Activated CD8-positive, alpha-beta T cell treated with anti-CD3 and anti-CD28 coated beads, Interleukin-2, amount 10 ng/mL, durations not matched to agents 7 days and 5 days (primary cell): ENCODE measurements around the gene PAGR1. TPM values are rescaled to one million over a fixed set of nuclear protein-coding genes. Genes with fewer than 3 reads are reported as not detected.

ENCODE experiments used
- ATAC-seq: fragments of 150-1000 bp; cut with Tn5 transposase; one replicate; pipeline ENCODE4 v1.10.0; 2021; ENCODE audit warnings: moderate library complexity
- CTCF ChIA-PET: fragments of 350-600 bp; sonication (Branson Sonifier 250); formaldehyde crosslinking; loops from one replicate; lab custom pipeline; 2021; ENCODE audit warnings: antibody characterized with exemption; lab: Charles Lee
- POLR2A ChIA-PET: fragments of 350-600 bp; sonication (Branson Sonifier 250); formaldehyde crosslinking; loops from one replicate; lab custom pipeline; 2021; ENCODE audit warnings: antibody characterized with exemption; lab: Charles Lee
- DNase-seq: peaks from one replicate; pipeline ENCODE4 v3.0.0-alpha.2; 2020
- H3K27ac Mint-ChIP-seq: one replicate; pipeline ENCODE4 v1.8.0; 2021; ENCODE audit warnings: mild to moderate bottlenecking, mixed read lengths
- H3K27me3 Mint-ChIP-seq: one replicate; pipeline ENCODE4 v1.8.0; 2021; ENCODE audit warnings: low read depth, mixed read lengths
- H3K36me3 Mint-ChIP-seq: one replicate; pipeline ENCODE4 v1.8.0; 2021; ENCODE audit warnings: low read depth, mixed read lengths
- H3K4me1 Mint-ChIP-seq: one replicate; pipeline ENCODE4 v1.8.0; 2021; ENCODE audit warnings: low read depth, mixed read lengths
- H3K4me3 Mint-ChIP-seq: one replicate; pipeline ENCODE4 v1.8.0; 2021; ENCODE audit warnings: mild to moderate bottlenecking, mixed read lengths
- H3K9me3 Mint-ChIP-seq: one replicate; pipeline ENCODE4 v1.8.0; 2022; ENCODE audit warnings: mixed read lengths; ENCODE audit not compliant: insufficient read depth
- total RNA-seq, 2 experiments: library from RNA; stranded (reverse); gene quantifications; one replicate each; pipeline ENCODE4 v1.2.3, GENCODE V29; 2021

The PAGR1 gene
- total RNA-seq, 2 experiments from 2014 or later: 39.1 TPM

DNA sequence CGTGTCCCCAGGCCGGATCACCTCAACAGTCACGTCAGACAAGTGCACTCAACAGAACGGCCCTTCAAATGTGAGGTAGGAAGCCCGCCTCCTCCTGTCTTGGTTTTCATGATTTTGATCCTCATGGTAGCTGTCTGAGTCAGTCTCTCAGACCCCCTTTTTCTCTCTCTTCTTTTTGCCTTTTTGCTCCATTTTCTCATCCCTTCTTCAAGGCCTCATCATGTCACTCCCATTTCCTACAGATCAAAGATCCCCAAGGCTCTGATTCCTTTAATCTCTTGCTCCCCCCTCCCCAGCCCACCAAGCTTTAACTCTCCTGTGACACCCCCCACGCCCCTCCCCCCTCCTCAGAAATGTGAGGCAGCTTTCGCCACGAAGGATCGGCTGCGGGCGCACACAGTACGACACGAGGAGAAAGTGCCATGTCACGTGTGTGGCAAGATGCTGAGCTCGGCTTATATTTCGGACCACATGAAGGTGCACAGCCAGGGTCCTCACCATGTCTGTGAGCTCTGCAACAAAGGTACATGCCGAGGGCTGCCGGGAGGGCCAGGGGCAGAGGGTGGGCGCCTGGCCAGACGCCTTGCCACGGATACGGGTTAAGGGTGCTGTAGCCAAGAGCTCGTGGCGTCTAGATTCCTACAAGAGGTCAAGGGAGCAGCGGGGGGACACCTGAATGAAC, 7.6 kb upstream of the PAGR1 start:
- peak; percentile 12 for ATAC-seq
- Mint-ChIP-seq H3K4me1 (peaks cover 62% of the 10 kb centered on the region), H3K9me3 (no peaks in the 10 kb centered on the region), H3K36me3 (peaks cover 55% of the 10 kb centered on the region), H3K4me3 (peak overlapping the region; percentile 96), H3K27me3 (peaks cover 8% of the 10 kb centered on the region), H3K27ac (peak overlapping the region; percentile 98)
- ChIA-PET CTCF (interaction anchor here (0.8 to 4.4 kb wide), 17 partner anchors 8 to 223 kb away, joined by 3 to 70 read pairs (median 5); partner anchors contain the start of genes KIF22, MVP, PAGR1 and TAOK2), POLR2A (interaction anchor here (0.9 to 4.8 kb wide), 13 partner anchors 8 to 208 kb away, joined by 3 to 57 read pairs (median 9); partner anchors contain the start of genes CDIPT, KIF22, MVP and PAGR1)
- DNase-seq: peak; percentile 60

DNA sequence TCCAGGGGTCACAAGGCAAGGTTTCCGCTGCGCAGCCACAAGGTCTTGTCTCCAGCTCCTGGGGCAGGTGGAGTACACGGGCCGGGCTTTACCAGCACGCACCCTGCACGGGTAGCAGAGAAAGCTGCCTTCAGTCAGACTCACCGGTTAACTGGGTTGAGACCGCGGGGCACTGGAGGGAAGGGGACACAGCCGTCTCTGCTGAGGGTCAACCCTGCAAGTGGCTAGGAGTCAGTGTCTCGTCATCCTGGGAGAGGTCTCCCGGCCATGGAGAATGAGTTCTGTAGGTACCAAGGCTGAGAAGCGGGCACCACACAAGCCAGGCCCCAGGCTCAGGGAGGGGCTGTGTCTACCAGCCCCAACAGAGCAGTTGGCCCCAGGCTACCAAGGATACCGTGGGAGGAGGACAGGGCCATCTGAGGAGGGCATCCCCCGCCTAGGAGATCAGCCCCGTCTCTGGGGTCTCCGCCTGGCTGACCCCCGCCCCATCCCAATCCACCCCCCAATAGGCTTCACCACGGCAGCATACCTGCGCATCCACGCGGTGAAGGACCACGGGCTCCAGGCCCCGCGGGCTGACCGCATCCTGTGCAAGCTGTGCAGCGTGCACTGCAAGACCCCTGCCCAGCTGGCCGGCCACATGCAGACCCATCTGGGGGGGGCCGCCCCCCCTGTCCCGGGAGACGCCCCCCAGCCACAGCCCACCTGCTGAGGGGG, 6.8 kb upstream of the PAGR1 start:
- Mint-ChIP-seq H3K27ac (peak overlapping the region; percentile 98), H3K9me3 (no peaks in the 10 kb centered on the region), H3K4me3 (peak overlapping the region; percentile 96), H3K27me3 (peaks cover 8% of the 10 kb centered on the region), H3K36me3 (peaks cover 47% of the 10 kb centered on the region), H3K4me1 (peaks cover 58% of the 10 kb centered on the region)
- no peak for ATAC-seq
- ChIA-PET POLR2A (interaction anchor here (0.6 to 4.8 kb wide), 8 partner anchors 7 to 114 kb away, joined by 3 to 57 read pairs (median 12); partner anchors contain the start of genes KIF22, MVP and PAGR1), CTCF (interaction anchor here (0.8 to 4.4 kb wide), 9 partner anchors 8 to 222 kb away, joined by 3 to 70 read pairs (median 16); partner anchors contain the start of genes MVP, PAGR1 and TLCD3B)
- DNase-seq: no peak

GRCh38 chr16:29809850-29810698, 5.9 kb upstream of the PAGR1 start:
- peak; percentile 73 for DNase-seq
- Mint-ChIP-seq H3K9me3 (no peaks in the 10 kb centered on the region), H3K27me3 (peaks cover 8% of the 10 kb centered on the region), H3K4me1 (peaks cover 62% of the 10 kb centered on the region), H3K4me3 (peak overlapping the region; percentile 90), H3K36me3 (peaks cover 41% of the 10 kb centered on the region), H3K27ac (peak overlapping the region; percentile 77)
- ChIA-PET POLR2A (interaction anchor here (0.6 to 4.8 kb wide), 5 partner anchors 11 to 673 kb away, joined by 3 to 57 read pairs (median 3); partner anchors contain the start of genes KIF22 and MVP), CTCF (interaction anchor here (0.6 to 4.4 kb wide), 5 partner anchors 23 to 245 kb away, joined by 3 to 18 read pairs (median 3); no protein-coding TSS in a partner anchor)
- ATAC-seq: no peak

DNA sequence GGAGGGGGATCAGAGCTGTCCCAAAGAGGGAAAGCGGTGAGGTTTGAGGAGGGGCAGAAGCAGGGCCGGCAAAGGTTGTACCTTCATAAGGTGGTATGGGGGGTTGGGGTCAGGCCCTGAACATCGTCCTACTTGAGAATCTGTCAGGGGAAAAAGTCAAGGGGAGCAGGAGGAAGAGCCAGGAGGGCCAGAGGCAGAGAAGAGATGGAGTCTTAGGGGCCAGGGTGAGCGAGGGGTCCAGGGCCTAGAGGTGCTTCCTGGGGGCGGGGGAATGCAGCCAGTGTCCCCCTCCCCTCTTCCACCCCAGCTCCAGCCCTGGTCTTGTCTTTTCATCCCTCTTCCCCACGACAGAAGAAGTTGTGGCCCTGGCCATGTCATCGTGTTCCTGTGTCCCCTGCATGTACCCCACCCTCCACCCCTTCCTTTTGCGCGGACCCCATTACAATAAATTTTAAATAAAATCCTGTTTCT, 5.2 kb upstream of the PAGR1 start:
- no peaks in the 10 kb centered on the region for H3K9me3 Mint-ChIP-seq
- H3K27ac Mint-ChIP-seq: peak overlapping the region; percentile 77
- peaks cover 8% of the 10 kb centered on the region for H3K27me3 Mint-ChIP-seq
- ChIA-PET POLR2A (interaction anchor here (1.2 to 2.0 kb wide), 2 partner anchors 16 to 20 kb away, joined by 4 to 5 read pairs; partner anchors contain the start of gene KIF22), CTCF (interaction anchor here (1.0 to 3.9 kb wide), 2 partner anchors 22 to 110 kb away, joined by 3 to 12 read pairs; no protein-coding TSS in a partner anchor)
- H3K36me3 Mint-ChIP-seq: peaks cover 38% of the 10 kb centered on the region
- peak overlapping the region; percentile 90 for H3K4me3 Mint-ChIP-seq
- peaks cover 64% of the 10 kb centered on the region for H3K4me1 Mint-ChIP-seq
- ATAC-seq (no peak), DNase-seq (no peak)

DNA sequence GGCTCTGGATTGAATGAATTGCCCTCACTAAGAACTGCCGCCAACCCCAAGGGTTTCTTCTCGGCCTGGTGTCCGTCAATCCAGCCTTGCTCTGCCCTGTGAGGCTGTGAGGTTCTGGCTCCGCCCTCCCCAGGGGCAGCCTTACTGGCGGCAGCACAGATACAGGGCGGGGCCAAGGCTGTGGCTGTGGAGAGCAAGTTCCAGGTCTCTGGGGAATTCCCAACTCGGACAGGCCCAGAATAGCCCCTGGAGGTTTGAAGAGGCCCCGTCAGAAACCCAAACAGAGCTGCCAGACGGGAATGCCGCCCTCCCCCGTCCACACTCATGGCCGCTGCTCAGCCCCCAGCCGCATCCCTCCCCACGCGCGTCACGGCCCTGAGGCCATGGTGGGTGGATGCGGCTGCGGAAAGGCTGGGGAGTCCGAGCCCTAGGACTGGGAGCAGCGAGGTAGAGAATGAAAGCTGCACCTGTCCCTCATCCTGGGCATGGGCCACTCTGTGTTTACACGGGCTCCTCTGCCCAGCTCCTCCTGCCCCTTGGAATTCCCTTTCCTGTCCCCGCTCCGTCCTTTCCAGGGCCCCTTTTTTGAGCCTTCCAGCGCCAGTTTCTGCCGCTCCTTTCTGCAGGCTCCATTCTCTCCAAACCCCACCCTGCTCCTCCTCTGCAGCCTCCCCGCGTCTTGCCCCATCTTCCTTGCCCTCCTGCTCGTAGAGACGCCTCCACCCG, 4.6 kb upstream of the PAGR1 start:
- H3K4me3 Mint-ChIP-seq: peak overlapping the region; percentile 90
- peak overlapping the region; percentile 77 for H3K27ac Mint-ChIP-seq
- H3K36me3 Mint-ChIP-seq: peaks cover 38% of the 10 kb centered on the region
- peaks cover 65% of the 10 kb centered on the region for H3K4me1 Mint-ChIP-seq
- peaks cover 8% of the 10 kb centered on the region for H3K27me3 Mint-ChIP-seq
- peak; percentile 28 for ATAC-seq
- CTCF ChIA-PET: interaction anchor here (2.0 to 3.9 kb wide), 2 partner anchors 37 to 111 kb away, joined by 8 to 12 read pairs; no protein-coding TSS in a partner anchor
- no peaks in the 10 kb centered on the region for H3K9me3 Mint-ChIP-seq
- POLR2A ChIA-PET: interaction anchor here (0.8 to 2.0 kb wide), 3 partner anchors 9 to 21 kb away, joined by 4 to 5 read pairs (median 4); partner anchors contain the start of gene KIF22
- DNase-seq: peak; percentile 82

DNA sequence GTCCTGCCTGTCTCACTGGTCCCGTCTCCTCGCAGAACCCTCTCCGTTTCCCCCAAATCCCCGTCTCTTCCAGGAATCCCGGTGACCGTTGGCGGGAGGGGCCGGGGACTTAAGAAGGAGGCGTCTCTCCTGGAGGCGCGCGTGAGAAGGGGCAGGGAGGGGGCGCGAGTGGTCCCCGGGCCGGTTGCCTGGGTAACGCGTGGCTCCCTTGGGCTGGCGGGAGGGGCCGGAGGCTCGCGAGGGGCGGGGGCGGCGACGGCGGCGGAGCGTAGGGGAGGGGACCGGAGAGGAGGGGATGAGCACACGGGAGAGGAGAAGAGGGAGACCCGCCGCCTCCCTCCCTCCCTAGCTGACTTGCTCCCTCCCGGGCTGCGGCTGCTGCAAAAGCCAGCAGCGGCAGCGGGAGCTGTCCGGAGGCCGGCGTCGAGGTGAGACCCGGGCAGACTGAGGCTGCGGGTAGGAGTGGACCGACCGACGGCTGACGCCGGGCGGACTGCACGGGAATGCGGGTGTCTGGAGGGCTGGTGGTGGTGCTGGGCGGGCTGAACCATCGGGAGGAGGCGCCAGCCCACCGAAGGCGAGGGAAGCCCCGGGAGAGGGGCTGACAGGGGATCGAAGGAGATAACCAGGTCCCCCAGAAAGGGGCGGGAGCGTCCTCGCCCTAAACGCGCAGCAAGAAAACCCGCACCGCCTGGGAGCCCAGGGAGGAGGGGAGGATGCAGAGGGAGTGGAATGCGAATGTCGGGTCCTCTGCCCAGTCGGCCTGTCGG, 3.9 kb upstream of the PAGR1 start, which contains the start of gene PRRT2:
Gene PRRT2, plus strand, starts transcription at position 298 of the 770 bp plus-strand sequence. CDS start 862 bp downstream, outside the sequence.
- POLR2A ChIA-PET: interaction anchor here (0.5 to 2.0 kb wide), 4 partner anchors 8 to 887 kb away, joined by 3 to 5 read pairs (median 4); partner anchors contain the start of genes KIF22 and RABEP2

DNA sequence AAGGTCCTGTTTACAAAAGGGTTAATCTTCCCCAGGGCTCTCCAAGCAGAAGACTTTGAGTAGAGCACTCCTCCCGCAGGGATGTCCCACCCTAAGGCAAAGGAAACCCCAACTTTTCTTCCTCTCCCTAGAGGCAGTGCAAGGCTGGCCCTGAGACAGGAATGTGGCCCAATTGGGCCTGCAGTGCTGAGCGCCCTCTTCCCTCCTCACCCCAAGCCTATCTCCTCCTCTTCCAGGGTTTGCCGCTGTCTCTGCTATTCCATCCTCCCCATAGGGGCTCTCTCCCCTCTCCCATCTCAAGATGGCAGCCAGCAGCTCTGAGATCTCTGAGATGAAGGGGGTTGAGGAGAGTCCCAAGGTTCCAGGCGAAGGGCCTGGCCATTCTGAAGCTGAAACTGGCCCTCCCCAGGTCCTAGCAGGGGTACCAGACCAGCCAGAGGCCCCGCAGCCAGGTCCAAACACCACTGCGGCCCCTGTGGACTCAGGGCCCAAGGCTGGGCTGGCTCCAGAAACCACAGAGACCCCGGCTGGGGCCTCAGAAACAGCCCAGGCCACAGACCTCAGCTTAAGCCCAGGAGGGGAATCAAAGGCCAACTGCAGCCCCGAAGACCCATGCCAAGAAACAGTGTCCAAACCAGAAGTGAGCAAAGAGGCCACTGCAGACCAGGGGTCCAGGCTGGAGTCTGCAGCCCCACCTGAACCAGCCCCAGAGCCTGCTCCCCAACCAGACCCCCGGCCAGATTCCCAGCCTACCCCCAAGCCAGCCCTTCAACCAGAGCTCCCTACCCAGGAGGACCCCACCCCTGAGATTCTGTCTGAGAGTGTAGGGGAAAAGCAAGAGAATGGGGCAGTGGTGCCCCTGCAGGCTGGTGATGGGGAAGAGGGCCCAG, 3.0 kb upstream of the PAGR1 start:
- CTCF ChIA-PET: interaction anchor here (1.1 to 3.9 kb wide), 3 partner anchors 35 to 112 kb away, joined by 4 to 12 read pairs (median 8); no protein-coding TSS in a partner anchor
- no peaks in the 10 kb centered on the region for H3K9me3 Mint-ChIP-seq

More for the DNA sequence above, 3.9 kb upstream of the PAGR1 start, which contains the start of gene PRRT2:
- ATAC-seq (no peak), DNase-seq (peak; percentile 58)
- peak within 1 kb of the TSS; percentile 77 for H3K27ac Mint-ChIP-seq
- peaks cover 8% of the 10 kb centered on the region for H3K27me3 Mint-ChIP-seq
- CTCF ChIA-PET: interaction anchor here (2.0 to 3.9 kb wide), 2 partner anchors 36 to 111 kb away, joined by 8 to 12 read pairs; no protein-coding TSS in a partner anchor
- H3K4me3 Mint-ChIP-seq: peak within 1 kb of the TSS; percentile 90
- H3K36me3 Mint-ChIP-seq: peaks cover 42% of the 10 kb centered on the region
- H3K4me1 Mint-ChIP-seq: peaks cover 67% of the 10 kb centered on the region
- H3K9me3 Mint-ChIP-seq: no peaks in the 10 kb centered on the region

GRCh38 chr16:29813644-29814562, 2.0 kb upstream of the PAGR1 start:
- ChIA-PET POLR2A (interaction anchor here (0.6 to 0.7 kb wide), 2 partner anchors 23 to 62 kb away, joined by 3 to 5 read pairs; partner anchors contain the start of gene KIF22), CTCF (interaction anchor here (1.1 to 3.9 kb wide), 2 partner anchors 34 to 113 kb away, joined by 4 to 12 read pairs; no protein-coding TSS in a partner anchor)
- Mint-ChIP-seq H3K36me3 (peaks cover 39% of the 10 kb centered on the region), H3K27me3 (peaks cover 8% of the 10 kb centered on the region), H3K4me3 (peak overlapping the region; percentile 22), H3K9me3 (no peaks in the 10 kb centered on the region), H3K4me1 (peaks cover 71% of the 10 kb centered on the region), H3K27ac (peak overlapping the region; percentile 81)
- ATAC-seq (no peak), DNase-seq (no peak)

More for the DNA sequence above, 3.0 kb upstream of the PAGR1 start:
- no peak for ATAC-seq
- Mint-ChIP-seq H3K4me3 (peak overlapping the region; percentile 34), H3K4me1 (peaks cover 70% of the 10 kb centered on the region), H3K27me3 (peaks cover 8% of the 10 kb centered on the region), H3K36me3 (peaks cover 39% of the 10 kb centered on the region), H3K27ac (no peak overlapping the region)
- DNase-seq: no peak
- POLR2A ChIA-PET: interaction anchor here (0.5 to 2.0 kb wide), 3 partner anchors 22 to 888 kb away, joined by 3 to 5 read pairs (median 4); partner anchors contain the start of genes KIF22 and RABEP2
